ENCODE data around the gene TRPV3.

TRPV3 gene

DNA sequence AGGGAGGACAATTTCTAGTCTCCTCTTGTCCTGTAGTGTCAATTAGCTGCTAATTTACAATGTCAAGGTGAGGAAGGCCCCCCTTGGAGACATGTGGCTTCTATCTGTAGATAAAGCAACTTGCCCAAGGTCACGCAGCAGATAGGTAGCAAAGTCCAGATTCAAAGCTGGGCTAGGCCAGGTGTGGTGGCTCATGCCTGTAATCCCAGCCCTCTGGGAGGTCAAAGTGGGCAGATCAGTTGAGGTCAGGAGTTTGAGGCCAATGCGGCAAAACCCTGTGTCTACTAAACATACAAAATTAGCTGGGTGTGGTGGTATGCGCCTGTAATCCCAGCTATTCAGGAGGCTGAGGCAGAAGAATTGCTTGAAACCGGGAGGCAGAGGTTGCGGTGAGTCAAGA is 11.1 kb downstream of the TRPV3 start:
- no peak for DNase-seq

GRCh38 chr17:3545151-3545550 is 12.5 kb downstream of the TRPV3 start:
- no peak for DNase-seq

- no peak for DNase-seq
Observed at GRCh38 chr17:3544365-3544764, 13.2 kb downstream of the TRPV3 start.

DNA sequence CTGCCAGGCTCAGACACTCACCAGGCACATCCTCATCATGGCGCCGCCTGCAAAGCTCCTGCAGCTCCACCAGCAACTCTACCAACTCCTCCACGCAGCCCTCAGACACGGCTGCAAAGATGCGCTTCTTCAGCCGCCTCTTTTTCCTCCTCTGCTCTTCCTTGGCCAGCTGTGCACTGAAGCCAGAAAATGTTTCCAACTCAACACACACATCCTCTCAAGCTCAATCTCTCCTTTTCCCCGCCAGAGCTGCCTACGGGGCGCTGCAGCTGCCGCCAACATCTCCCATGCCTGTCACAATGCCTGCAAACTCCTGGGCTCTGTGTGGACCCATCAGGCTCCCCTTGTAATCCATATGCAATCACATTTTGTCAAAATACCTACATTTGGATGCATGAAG is 14.2 kb downstream of the TRPV3 start:
- no peak for DNase-seq

- no peak for DNase-seq
Observed at GRCh38 chr17:3542410-3543088, 15.1 kb downstream of the TRPV3 start.

DNA sequence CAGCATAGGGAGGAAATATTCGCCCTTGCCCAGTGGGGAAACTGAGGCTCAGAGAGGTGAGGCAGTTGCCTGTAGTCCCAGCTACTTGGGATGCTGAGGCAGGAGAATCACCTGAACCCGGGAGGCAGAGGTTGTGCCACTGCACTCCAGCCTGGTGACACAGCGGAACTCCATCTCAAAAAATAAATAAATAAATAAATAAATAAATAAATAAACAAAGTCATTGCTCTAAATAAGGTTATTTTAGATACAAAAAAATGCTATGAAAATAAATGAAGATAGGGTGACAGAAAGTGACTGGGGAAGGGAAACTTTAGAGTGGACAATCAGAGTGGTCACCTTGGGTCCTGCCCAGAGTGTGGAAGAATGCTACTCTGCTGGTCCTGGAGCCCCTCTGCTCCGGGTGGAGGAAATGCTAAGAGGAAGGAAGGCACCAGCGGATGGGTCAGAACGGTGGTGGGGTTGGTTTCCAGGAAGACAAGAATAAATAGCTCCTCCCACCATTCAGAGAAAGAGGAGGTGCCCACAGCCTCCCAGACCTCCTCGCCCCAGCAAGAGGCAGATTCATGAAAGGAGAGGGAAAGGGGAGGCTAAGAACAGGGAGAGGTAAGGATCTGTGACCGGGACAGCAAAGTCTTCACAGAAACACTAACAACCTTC is 17.6 kb downstream of the TRPV3 start:
- no peak for DNase-seq

DNA sequence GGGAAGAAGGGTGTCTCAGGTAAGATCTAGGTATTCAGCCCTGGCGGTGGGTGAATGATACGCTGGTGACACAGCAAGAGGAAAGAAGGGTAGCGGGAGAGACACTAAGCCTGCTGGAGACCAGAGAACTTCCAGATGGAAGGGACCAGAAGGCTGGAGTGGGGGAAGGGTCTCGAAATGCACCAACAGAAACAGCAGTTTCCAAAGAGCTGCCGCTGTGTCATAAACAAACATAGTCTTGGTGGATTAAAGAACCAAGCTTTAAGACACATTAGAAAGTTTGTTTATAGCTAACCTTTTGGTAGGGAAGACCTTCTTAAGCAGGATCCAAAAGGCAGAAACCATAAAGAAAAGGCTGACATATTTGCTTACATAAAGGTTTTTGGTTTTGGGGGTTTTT is 20.9 kb downstream of the TRPV3 start:
- no peak for DNase-seq

GRCh38 chr17:3535253-3535995 is 22.2 kb downstream of the TRPV3 start:
- peak; percentile 37 for DNase-seq

GRCh38 chr17:3534881-3535252 is 22.7 kb downstream of the TRPV3 start:
- no peak for DNase-seq

- DNase-seq, result no peak
Observed at GRCh38 chr17:3533752-3534151, 23.9 kb downstream of the TRPV3 start.

GRCh38 chr17:3532859-3533142 is 24.8 kb downstream of the TRPV3 start:
- no peak for DNase-seq

DNA sequence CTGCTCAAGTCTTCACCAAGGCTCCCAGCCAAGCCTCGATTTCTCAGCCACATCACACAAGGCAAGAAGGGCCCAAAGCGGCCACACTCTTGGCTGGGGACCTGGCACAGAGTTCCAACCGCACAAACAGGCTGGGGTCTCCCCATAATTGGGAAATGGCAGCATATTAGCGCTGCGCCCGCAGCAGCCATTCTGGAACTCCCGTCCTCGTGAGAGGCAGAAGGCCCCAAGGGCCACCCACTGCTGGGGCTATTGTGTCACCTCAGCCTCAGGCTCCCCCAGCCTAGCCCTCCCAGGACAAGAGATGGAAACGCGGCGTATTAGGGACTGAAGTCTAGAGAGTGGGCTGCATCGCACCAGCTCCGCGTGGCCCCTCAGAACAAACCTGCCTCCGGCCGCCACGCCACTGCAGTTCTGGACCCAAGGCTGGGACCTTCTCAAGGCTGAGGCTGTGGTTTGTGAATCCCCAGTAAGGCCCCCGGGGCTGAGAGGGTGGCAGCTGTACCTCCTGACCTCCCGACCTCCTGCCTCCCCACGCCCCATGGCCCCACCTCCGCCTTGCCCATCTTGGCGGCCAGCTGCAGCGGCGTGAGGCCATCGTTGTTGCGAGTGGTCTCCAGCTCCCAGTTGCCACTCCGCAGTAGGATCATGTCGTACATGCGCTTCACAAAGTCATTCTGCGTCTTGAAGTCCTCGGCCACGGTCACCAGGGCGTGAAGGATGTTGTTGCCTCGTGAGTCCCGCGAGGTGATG is 25.3 kb downstream of the TRPV3 start:
- no peak for DNase-seq

- no peak for DNase-seq
Observed at GRCh38 chr17:3531266-3532101, 26.1 kb downstream of the TRPV3 start.

DNA sequence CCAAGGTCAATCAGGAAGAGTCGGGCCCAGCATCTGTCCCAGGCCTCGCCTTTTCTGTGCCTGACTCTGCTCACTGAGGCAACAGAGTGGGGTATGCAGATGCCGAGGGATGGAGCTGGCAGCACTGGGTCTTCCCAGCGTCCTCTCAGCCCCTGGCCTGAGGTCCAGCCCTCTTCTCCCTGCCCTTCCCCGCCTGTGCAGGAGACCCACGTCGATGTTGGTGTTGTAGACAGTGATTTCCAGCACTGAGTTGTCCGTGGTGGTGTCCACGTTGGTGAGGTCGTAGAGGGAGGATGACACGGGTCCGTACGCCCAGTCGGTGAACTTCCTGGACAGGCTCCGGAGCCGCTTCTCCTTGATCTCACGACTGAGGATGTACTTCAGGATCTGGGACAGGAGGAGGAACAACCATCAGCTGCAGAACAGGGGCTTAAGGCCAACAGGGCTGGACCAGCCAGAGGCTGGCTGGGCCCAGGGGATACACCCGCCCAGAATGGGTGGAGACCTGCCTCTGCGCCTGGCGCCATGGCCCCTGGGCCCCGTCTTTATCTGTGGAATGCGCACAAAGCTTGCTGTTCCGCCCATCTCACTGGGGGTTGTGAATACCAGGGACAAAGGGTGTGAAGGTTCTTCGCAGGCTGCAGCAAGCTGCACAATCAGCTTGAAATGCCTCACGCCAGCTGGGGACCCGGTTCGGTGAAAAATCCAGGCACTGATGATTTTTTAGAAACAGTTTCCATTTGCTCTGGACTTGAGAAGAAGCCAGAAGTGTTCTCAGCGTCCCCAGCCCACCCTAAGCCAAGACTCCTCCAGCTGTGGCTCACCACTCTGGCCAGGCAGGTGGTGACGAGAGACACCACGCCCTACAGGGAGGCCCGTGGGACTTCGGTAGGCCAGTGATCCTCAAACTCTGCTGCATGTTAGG is 27.5 kb downstream of the TRPV3 start:
- DNase-seq, result no peak

DNA sequence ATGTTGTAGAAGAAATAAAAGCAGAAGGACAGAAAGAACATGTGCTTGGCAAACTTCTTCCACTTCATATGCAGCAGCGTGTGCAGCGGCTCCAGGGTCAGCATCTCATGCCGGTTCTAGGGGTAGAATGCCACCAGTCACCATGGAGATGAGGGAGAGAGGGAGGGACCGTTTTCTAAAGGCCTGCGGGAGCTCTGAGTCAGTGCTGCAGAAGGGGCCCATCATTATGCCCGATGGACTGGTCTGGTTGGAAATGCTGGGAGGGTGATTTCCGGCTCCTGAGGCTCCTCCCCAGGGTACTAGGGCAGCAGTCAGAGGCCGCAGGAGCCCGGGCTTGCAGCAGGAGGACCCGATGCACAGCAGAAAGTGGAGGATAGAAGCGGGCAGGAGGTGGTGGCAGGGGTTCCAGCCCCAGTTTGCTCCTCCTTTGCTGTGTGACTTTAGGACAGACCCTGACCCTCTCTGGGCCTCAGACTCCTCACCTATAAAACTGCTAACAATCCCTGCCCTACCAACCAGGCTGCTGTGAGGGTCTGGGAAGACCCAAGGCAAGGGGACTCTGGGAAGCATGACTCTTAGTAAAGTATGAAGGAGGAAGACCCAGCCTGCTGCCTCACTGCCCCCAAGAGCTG is 28.6 kb downstream of the TRPV3 start:
- no peak for DNase-seq

GRCh38 chr17:3528403-3528851 is 29.2 kb downstream of the TRPV3 start:
- no peak for DNase-seq

- no peak for DNase-seq
Observed at GRCh38 chr17:3527896-3528295, 29.7 kb downstream of the TRPV3 start.

- DNase-seq, result no peak
Observed at GRCh38 chr17:3527468-3527867, 30.1 kb downstream of the TRPV3 start.

DNA sequence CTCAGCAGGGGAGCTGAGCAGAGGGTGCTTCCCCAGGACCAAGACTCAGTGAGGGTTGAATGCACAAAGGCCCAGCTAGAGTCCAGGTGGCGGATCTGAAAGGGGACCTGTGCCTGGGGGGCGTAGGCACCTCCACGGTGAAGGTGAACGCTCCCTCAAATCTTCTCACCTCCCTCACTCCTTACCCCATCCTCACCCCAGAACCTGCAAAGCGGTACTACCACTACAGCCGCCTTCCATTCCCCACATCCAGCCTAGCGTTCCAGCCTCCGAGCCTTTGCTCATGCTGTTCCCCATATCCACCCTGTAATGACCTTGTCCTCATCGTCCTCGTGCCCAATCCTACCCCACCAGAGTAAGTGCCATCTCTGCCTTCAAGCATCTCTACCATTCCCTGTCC is 30.6 kb downstream of the TRPV3 start:
- no peak for DNase-seq

DNA sequence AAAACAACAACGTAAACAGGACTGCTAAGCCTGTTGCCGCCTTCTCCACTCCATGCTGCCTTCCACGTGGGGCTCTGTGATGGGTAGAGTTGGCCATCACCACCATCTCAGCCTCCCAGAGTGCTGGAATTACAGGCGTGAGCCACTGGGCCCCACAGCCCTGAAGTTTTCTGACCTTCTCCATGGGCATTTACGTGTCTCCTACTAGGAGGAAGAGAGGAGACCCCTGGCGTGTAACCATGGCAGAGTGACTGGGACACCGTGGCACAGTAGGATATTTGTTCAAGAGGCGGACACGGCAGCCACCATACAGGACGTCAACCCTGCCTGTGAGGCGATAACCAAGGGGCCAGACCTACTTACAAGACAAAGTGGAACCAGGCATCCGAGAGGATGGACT is 31.1 kb downstream of the TRPV3 start:
- no peak for DNase-seq

GRCh38 chr17:3524024-3524423 is 33.6 kb downstream of the TRPV3 start:
- no peak for DNase-seq

Measured in NCI-H748 treated with DMSO at 0.1 percent for 48 hours (cell line).